ENCODE measurements around the gene KCNMA1. TPM values are rescaled to one million over a fixed set of nuclear protein-coding genes. Genes with fewer than 3 reads are reported as not detected.

KCNMA1 gene
- total and polyA plus RNA-seq, 10 of the 15 experiments (the other 5 are each of a cell fraction or from before 2014, with no cell fraction given), result 8.5 to 77.0 (median 21.3) TPM

- Histone ChIP-seq H3K9ac (ENCODE audit: control insufficient read depth, insufficient read depth, low read length) (no peak overlapping the region), H3K27me3 (replicated peaks in 1 of 2; ENCODE audit: control insufficient read depth in 2 of 2, insufficient read depth in 2 of 2, low read length in 1 of 2) (no peaks in the 10 kb centered on the region), H3K36me3 (ENCODE audit: control insufficient read depth in 2 of 2, insufficient read depth in 2 of 2, low read length in 1 of 2) (no peaks in the 10 kb centered on the region), H2AFZ (ENCODE audit: control insufficient read depth, low read depth, low read length) (no peak overlapping the region), H3K79me2 (ENCODE audit: control insufficient read depth, insufficient read depth, low read length) (no peaks in the 10 kb centered on the region), H3K4me1 (ENCODE audit: control insufficient read depth, insufficient read depth, low read length) (no peaks in the 10 kb centered on the region), H3K4me2 (ENCODE audit: control insufficient read depth, insufficient read depth) (no peak overlapping the region), H3K9me3 (replicated peaks; ENCODE audit: control insufficient read depth, insufficient read depth, low read length) (no peaks in the 10 kb centered on the region), H3K4me3 (no peak overlapping the region), H3K27ac (ENCODE audit: control insufficient read depth, insufficient read depth) (no peak overlapping the region), H4K20me1 (ENCODE audit: control insufficient read depth, insufficient read depth) (no peaks in the 10 kb centered on the region)
- no peak for TF ChIP-seq ZNF687 (IDR thresholded peaks at IDR 0.05)
- no peak for TF ChIP-seq ATF3 (IDR thresholded peaks at IDR 0.05; ENCODE audit: borderline replicate concordance, extremely low read depth, low read depth, low read length)
- TF ChIP-seq USF1 (IDR thresholded peaks at IDR 0.05; ENCODE audit: borderline replicate concordance, extremely low read length, insufficient read depth, low read depth, low read length), result no peak
- TF ChIP-seq CEBPZ (IDR thresholded peaks at IDR 0.05; ENCODE audit: low read depth, low read length), result no peak
- no peak for TF ChIP-seq CREM (IDR thresholded peaks at IDR 0.05; ENCODE audit: low read depth)
- TF ChIP-seq PAX5 (IDR thresholded peaks at IDR 0.05; ENCODE audit: borderline replicate concordance, low read depth, low read length), result no peak
- CTCF ChIA-PET, result interaction anchor here (1.3 to 1.6 kb wide), 4 partner anchors 9 to 421 kb away, joined by 3 to 5 read pairs (median 4); no protein-coding TSS in a partner anchor
- WGBS (ENCODE audit: insufficient coverage, insufficient replicate concordance, low lambda C conversion rate, missing lambda C conversion rate), result 20% methylated on average over 4 of the region's 4 CpGs
- ATAC-seq (peak; percentile 64), DNase-seq (ENCODE audit: low read depth, low spot score) (no peak), FAIRE-seq (no peak)
- intact Hi-C loops (cut with micrococcal nuclease; ENCODE audit: unreplicated experiment), result no loop called here
- SMC1A ChIA-PET (ENCODE audit: uncharacterized antibody, unreplicated experiment), result interaction anchor here (0.6 to 1.4 kb wide), 5 partner anchors 8 to 41 kb away, joined by 3 to 4 read pairs (median 3); no protein-coding TSS in a partner anchor
- RAD21 ChIA-PET (ENCODE audit: unreplicated experiment), result interaction anchor here (1.0 to 1.1 kb wide), 2 partner anchors 12 to 23 kb away, joined by 3 read pairs; no protein-coding TSS in a partner anchor
- in situ Hi-C loops (cut with MboI), result no loop called here
- no TSS peak for BruUV-seq (replicated peaks)
- POLR2A ChIA-PET, result interaction anchor here (0.8 kb wide), 1 partner anchor 15 kb away, joined by 3 read pairs; no protein-coding TSS in a partner anchor
Measured at GRCh38 chr10:77594471-77594783, 43.2 kb downstream of the KCNMA1 start.
